SK-N-SH (cell line): ENCODE data around the gene WDR82.

ENCODE experiments used
- CTCF ChIP-seq: fragments of 200-600 bp; sonication (generic); IDR thresholded peaks from 2 replicates; pipeline ENCODE4 v1.6.1; 2017; ENCODE audit warnings: antibody characterized with exemption, mild to moderate bottlenecking, moderate library complexity
- FOXJ3 ChIP-seq: sonication (generic); formaldehyde crosslinking; IDR thresholded peaks from 2 replicates; pipeline ENCODE4 v1.5.1; 2020; ENCODE audit warnings: mild to moderate bottlenecking, missing genetic modification reagents
- MAX ChIP-seq: IDR thresholded peaks from 2 replicates; pipeline ENCODE4 v1.4.0; 2012; ENCODE audit warnings: low read depth
- MXI1 ChIP-seq: IDR thresholded peaks from 2 replicates; pipeline ENCODE4 v1.6.1; 2012; ENCODE audit warnings: mild to moderate bottlenecking, low read depth, low read length, improper control_type of control experiment
- POLR2AphosphoS5 ChIP-seq: IDR thresholded peaks from 2 replicates; pipeline ENCODE4 v1.6.1; 2012; ENCODE audit warnings: low read depth, low read length
- USF1 ChIP-seq: IDR thresholded peaks from 2 replicates; pipeline ENCODE4 v1.4.0; 2012; ENCODE audit warnings: low read depth, borderline replicate concordance
- YY1 ChIP-seq: IDR thresholded peaks from 2 replicates; pipeline ENCODE4 v1.4.0; 2012; ENCODE audit warnings: low read depth, mild to moderate bottlenecking

- TF ChIP-seq POLR2AphosphoS5 (no peak), CTCF (no peak), FOXJ3 (CRISPR knock-in tag) (no peak), YY1 (no peak), USF1 (no peak), MXI1 (no peak), MAX (no peak)
Measured at GRCh38 chr3:52325686-52326085, 47.2 kb upstream of the WDR82 start.
